Activated CD8-positive, alpha-beta T cell treated with anti-CD3 and anti-CD28 coated beads for 36 hours (primary cell): ENCODE measurements around the gene SLC30A5. TPM values are rescaled to one million over a fixed set of nuclear protein-coding genes. Genes with fewer than 3 reads are reported as not detected.

Experiments
- ATAC-seq: fragments of 200-7000 bp; cut with Tn5 transposase; one replicate; pipeline ENCODE4 v1.10.0; 2021; ENCODE audit warnings: mild to moderate bottlenecking, moderate library complexity
- CTCF ChIA-PET: fragments of 350-600 bp; sonication (Branson Sonifier 250); formaldehyde crosslinking; loops from one replicate; lab custom pipeline; 2021; ENCODE audit warnings: antibody characterized with exemption; lab: Charles Lee
- POLR2A ChIA-PET: fragments of 350-600 bp; sonication (Branson Sonifier 250); formaldehyde crosslinking; loops from one replicate; lab custom pipeline; 2021; ENCODE audit warnings: antibody characterized with exemption; lab: Charles Lee
- DNase-seq: peaks from one replicate; pipeline ENCODE4 v3.0.0-alpha.2; 2020
- H3K27ac Mint-ChIP-seq: one replicate; pipeline ENCODE4 v1.8.0; 2021; ENCODE audit warnings: mild to moderate bottlenecking, mixed read lengths
- H3K27me3 Mint-ChIP-seq: one replicate; pipeline ENCODE4 v1.8.0; 2021; ENCODE audit warnings: mixed read lengths
- H3K36me3 Mint-ChIP-seq: one replicate; pipeline ENCODE4 v1.8.0; 2021; ENCODE audit warnings: low read depth, mixed read lengths
- H3K4me1 Mint-ChIP-seq: one replicate; pipeline ENCODE4 v1.8.0; 2021; ENCODE audit warnings: low read depth, mixed read lengths
- H3K4me3 Mint-ChIP-seq: one replicate; pipeline ENCODE4 v1.8.0; 2021; ENCODE audit warnings: mild to moderate bottlenecking, moderate library complexity, mixed read lengths
- H3K9me3 Mint-ChIP-seq: one replicate; pipeline ENCODE4 v1.8.0; 2021; ENCODE audit warnings: mixed read lengths
- intact Hi-C: fragments of 100-400 bp; cut with micrococcal nuclease; formaldehyde crosslinking; loops from one replicate; pipeline ENCODE4 v1.10.0; 2022
- total RNA-seq, 2 experiments: library from RNA; stranded (reverse); gene quantifications; one replicate each; pipeline ENCODE4 v1.2.3, GENCODE V29; 2021
- TF ChIP-seq, protein P1 (sequence below): fragments of 200-600 bp; IDR thresholded peaks from one replicate; pipeline ENCODE4 v1.8.0; 2022; ENCODE audit warnings: antibody characterized with exemption, mild to moderate bottlenecking

SLC30A5 gene
- total RNA-seq, 2 experiments from 2014 or later = 33.0 to 40.1 TPM

DNA sequence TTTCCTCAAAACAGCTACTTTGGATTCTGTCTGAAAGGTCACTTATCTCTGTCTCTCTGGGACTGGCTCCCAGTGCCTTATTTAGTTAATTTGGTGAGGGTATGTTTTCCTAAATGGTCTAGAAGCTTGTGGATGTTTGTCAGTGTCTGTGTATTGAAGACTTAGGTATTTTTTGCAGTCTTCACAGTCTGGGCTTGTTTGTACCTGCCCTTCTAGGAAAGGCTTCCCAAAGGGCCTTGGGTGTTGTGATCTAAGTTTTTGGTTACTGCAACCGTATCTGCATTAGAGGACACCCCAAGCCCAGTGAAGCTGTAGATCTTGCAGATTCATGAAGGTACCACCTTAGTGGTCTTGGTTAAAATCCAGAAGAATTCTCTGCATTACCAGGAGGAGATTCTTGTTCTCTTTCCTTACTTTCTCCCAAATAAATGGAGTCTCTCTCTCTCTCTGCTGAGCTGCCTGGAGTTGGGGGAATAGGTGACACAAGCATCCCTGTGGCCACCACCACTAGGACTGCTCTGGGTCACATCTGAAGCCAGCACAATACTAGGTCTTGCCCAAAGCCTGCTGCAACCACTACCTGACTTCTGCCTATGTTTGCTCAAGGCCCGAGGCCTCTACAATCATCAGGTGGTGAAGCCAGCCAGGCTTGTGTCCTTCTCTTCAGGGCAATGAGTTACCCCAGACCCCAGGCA is 55.3 kb downstream of the SLC30A5 start:
- intact Hi-C loops = no loop called here
- Mint-ChIP-seq H3K27me3 (no peaks in the 10 kb centered on the region), H3K4me3 (no peak overlapping the region), H3K36me3 (no peaks in the 10 kb centered on the region), H3K27ac (no peak overlapping the region), H3K4me1 (no peaks in the 10 kb centered on the region), H3K9me3 (no peaks in the 10 kb centered on the region)
- POLR2A ChIA-PET = no interaction called here
- DNase-seq (no peak), ATAC-seq (no peak)
- TF ChIP-seq, protein P1, sequence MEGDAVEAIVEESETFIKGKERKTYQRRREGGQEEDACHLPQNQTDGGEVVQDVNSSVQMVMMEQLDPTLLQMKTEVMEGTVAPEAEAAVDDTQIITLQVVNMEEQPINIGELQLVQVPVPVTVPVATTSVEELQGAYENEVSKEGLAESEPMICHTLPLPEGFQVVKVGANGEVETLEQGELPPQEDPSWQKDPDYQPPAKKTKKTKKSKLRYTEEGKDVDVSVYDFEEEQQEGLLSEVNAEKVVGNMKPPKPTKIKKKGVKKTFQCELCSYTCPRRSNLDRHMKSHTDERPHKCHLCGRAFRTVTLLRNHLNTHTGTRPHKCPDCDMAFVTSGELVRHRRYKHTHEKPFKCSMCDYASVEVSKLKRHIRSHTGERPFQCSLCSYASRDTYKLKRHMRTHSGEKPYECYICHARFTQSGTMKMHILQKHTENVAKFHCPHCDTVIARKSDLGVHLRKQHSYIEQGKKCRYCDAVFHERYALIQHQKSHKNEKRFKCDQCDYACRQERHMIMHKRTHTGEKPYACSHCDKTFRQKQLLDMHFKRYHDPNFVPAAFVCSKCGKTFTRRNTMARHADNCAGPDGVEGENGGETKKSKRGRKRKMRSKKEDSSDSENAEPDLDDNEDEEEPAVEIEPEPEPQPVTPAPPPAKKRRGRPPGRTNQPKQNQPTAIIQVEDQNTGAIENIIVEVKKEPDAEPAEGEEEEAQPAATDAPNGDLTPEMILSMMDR = no peak
- CTCF ChIA-PET = no interaction called here

DNA sequence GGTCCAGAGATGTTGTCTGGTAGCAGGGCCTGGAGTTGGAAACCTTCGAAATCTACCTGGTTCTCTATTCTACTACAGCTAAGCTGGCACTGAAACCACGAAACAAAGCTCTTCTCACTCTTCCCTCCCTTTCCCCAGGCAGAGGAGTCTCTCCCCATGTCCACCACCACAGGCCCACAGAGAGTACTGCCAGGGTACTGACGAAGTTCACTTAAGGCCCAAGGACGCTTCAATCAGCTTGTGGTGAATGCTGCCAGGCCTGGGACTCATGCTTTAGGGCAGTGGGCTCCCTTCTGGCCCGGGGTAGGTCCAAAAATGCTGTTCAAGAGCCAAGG is 55.8 kb downstream of the SLC30A5 start:
- Mint-ChIP-seq H3K9me3 (no peaks in the 10 kb centered on the region), H3K27ac (no peak overlapping the region), H3K36me3 (no peaks in the 10 kb centered on the region), H3K4me3 (no peak overlapping the region), H3K4me1 (no peaks in the 10 kb centered on the region), H3K27me3 (no peaks in the 10 kb centered on the region)
- ATAC-seq (no peak), DNase-seq (no peak)
- ChIA-PET CTCF (no interaction called here), POLR2A (no interaction called here)
- intact Hi-C loops = no loop called here
- TF ChIP-seq, protein P1 = no peak

DNA sequence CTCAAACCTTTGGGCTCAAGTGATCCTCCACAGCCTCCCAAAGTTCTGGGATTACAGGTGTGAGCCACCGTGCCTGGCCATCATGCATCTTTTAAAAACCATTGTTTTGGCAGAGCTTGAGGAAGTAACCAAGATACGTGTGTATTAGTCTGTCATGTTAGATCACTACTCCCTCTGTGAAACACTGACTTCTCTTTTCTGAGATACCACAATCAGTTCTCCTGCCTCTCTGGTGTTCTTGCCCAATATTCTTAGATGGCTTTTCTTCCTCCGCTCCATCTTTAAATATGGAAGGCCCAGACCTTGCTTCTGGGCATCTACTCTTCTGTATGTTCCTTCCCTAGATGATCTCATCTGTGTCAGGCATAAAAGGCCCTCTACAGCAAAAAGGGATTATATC is 58.9 kb downstream of the SLC30A5 start:
- ChIA-PET POLR2A (no interaction called here), CTCF (no interaction called here)
- no peaks in the 10 kb centered on the region for H3K27me3 Mint-ChIP-seq
- no peaks in the 10 kb centered on the region for H3K9me3 Mint-ChIP-seq
- TF ChIP-seq, protein P1 = no peak
- H3K27ac Mint-ChIP-seq = no peak overlapping the region
- intact Hi-C loops = no loop called here
- DNase-seq = no peak
- no peaks in the 10 kb centered on the region for H3K4me1 Mint-ChIP-seq
- H3K4me3 Mint-ChIP-seq = no peak overlapping the region
- ATAC-seq = no peak
- no peaks in the 10 kb centered on the region for H3K36me3 Mint-ChIP-seq

DNA sequence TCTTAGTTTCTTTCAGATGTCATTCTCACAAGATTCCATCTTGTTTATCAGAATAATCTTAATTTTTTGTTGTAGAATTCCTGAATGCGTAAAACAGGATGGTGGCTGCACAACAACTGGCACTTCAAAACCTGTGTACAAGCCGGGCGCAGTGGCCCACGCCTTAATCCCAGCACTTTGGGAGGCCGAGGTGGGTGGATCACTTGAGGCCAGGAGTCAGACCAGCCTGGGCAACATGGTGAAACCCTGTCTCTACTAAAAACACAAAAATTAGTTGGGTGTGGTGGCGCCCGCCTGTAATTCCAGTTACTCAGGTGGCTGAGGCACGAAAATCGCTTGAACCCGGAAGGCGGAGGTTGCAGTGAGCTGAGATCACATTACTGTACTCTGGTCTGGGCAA is 62.6 kb downstream of the SLC30A5 start:
- POLR2A ChIA-PET = no interaction called here
- intact Hi-C loops = no loop called here
- Mint-ChIP-seq H3K4me1 (no peaks in the 10 kb centered on the region), H3K36me3 (no peaks in the 10 kb centered on the region), H3K27me3 (no peaks in the 10 kb centered on the region), H3K4me3 (no peak overlapping the region), H3K27ac (no peak overlapping the region), H3K9me3 (no peaks in the 10 kb centered on the region)
- CTCF ChIA-PET = no interaction called here
- DNase-seq (no peak), ATAC-seq (no peak)
- TF ChIP-seq, protein P1 = no peak

DNA sequence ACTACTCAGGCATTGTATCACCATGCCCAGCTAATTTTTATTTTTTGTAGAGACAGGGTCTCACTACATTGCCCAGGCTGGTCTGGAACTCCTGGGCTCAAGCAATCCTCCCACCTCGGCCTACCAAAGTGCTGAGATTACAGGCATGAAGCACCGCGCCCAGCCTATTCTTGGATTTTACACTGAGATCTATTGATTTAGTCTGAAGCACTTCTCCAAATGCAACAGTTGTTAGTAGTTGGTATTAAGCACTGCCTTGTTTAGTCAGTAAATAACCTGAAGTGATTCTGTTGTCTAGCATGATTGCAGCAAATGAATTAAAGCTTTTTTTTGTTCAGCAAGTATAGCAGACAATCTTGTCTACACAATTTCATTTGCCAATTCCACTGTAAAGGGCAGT is 64.2 kb downstream of the SLC30A5 start:
- ChIA-PET POLR2A (no interaction called here), CTCF (interaction anchor here (0.8 kb wide), 1 partner anchor 8 kb away, joined by 3 read pairs; no protein-coding TSS in a partner anchor)
- TF ChIP-seq, protein P1 = no peak
- no peaks in the 10 kb centered on the region for H3K4me1 Mint-ChIP-seq
- DNase-seq (no peak), ATAC-seq (no peak)
- no peaks in the 10 kb centered on the region for H3K27me3 Mint-ChIP-seq
- no peak overlapping the region for H3K27ac Mint-ChIP-seq
- H3K4me3 Mint-ChIP-seq = no peak overlapping the region
- intact Hi-C loops = no loop called here
- H3K36me3 Mint-ChIP-seq = no peaks in the 10 kb centered on the region
- H3K9me3 Mint-ChIP-seq = no peaks in the 10 kb centered on the region
